Measurements from ENCODE around the gene RIN1. TPM values are rescaled to one million over a fixed set of nuclear protein-coding genes. Genes with fewer than 3 reads are reported as not detected.

The RIN1 gene
- total and polyA plus RNA-seq, 9 of the 15 experiments (the other 6 are each of a cell fraction or from before 2014, with no cell fraction given), result 0.01 to 1.2 (median 0.45) TPM; not detected in 1

- TF ChIP-seq ZNF778 (CRISPR knock-in tag; IDR thresholded peaks at IDR 0.05), result no peak
- no peak for TF ChIP-seq VEZF1 (CRISPR knock-in tag; IDR thresholded peaks at IDR 0.05)
- TF ChIP-seq GATA2 (CRISPR knock-in tag; IDR thresholded peaks at IDR 0.05), result 0 out of 2 replicates have a peak, but pooled peaks have one; percentile 26
- TF ChIP-seq ZBTB2 (IDR thresholded peaks at IDR 0.05), result no peak
- no peak for TF ChIP-seq OTX1 (CRISPR knock-in tag; IDR thresholded peaks at IDR 0.05)
- peak; percentile 77 for TF ChIP-seq POLR2A (conservative IDR thresholded peaks at IDR 0.05)
- no peak for TF ChIP-seq SRF (CRISPR knock-in tag; IDR thresholded peaks at IDR 0.05)
- peak; percentile 63 for TF ChIP-seq POLR2B (IDR thresholded peaks at IDR 0.05; ENCODE audit: low read depth, partially characterized antibody)
- TF ChIP-seq BRD4 (IDR thresholded peaks at IDR 0.05), result no peak
- no peak for TF ChIP-seq MAZ (CRISPR knock-in tag; conservative IDR thresholded peaks at IDR 0.05 in 1 of 2, IDR thresholded peaks at IDR 0.05 in 1 of 2)
- no peak for TF ChIP-seq ADNP (tag; IDR thresholded peaks at IDR 0.05)
- no peak for TF ChIP-seq RBM34 (IDR thresholded peaks at IDR 0.05; ENCODE audit: borderline replicate concordance, insufficient read depth, low read length)
- no peak for TF ChIP-seq ZBTB40 (IDR thresholded peaks at IDR 0.05)
- TF ChIP-seq ZBTB40 (CRISPR knock-in tag; IDR thresholded peaks at IDR 0.05), result no peak
- no peak for TF ChIP-seq SOX6 (IDR thresholded peaks at IDR 0.05)
- TF ChIP-seq MYNN (IDR thresholded peaks at IDR 0.05), result peak; percentile 86
- no peak for TF ChIP-seq MYNN (CRISPR knock-in tag; IDR thresholded peaks at IDR 0.05)
- TF ChIP-seq POLR2AphosphoS5 (IDR thresholded peaks at IDR 0.05; ENCODE audit: control insufficient read depth, insufficient read depth, low read depth, low read length), result 0 out of 2 replicates have a peak, but pooled peaks have one; percentile 33
Measured at GRCh38 chr11:66361502-66361941, 25.3 kb upstream of the RIN1 start (continued).

Data from K562 (cell line).